Neural cell (in vitro differentiated cells): ENCODE results near the gene CHP1. TPM values are rescaled to one million over a fixed set of nuclear protein-coding genes. Genes with fewer than 3 reads are reported as not detected.
"Not testable (repeated sequence)": the region's sequence is repeated elsewhere in the genome, so short reads cannot be mapped to it uniquely, and the experiment has no call there.

Experiments
- H2AFZ ChIP-seq: fragments of 200-600, 300-800 bp; sonication (generic), shearing (Covaris generic); 2 replicates; pipeline ENCODE4 v1.6.0; 2014; ENCODE audit warnings: low read depth, mild to moderate bottlenecking, antibody characterized with exemption, low read length, moderate library complexity
- H3F3A ChIP-seq: fragments of 200-600 bp; shearing (Covaris generic); 2 replicates; pipeline ENCODE4 v1.6.1; 2016; ENCODE audit warnings: mild to moderate bottlenecking, moderate library complexity, mixed read lengths, antibody characterized with exemption, low read length; ENCODE audit not compliant: insufficient read depth, poor library complexity, severe bottlenecking
- H3K27ac ChIP-seq: fragments of 200-600, 300-800 bp; sonication (generic), shearing (Covaris generic); 2 replicates; pipeline ENCODE4 v1.5.1; 2014; ENCODE audit warnings: mild to moderate bottlenecking, low read length, moderate library complexity
- H3K27me3 ChIP-seq: fragments of 300-800, 200-600 bp; sonication (generic), shearing (Covaris generic); 2 replicates; pipeline ENCODE4 v1.6.0; 2014; ENCODE audit warnings: mild to moderate bottlenecking, low read depth, low read length, moderate library complexity; ENCODE audit not compliant: insufficient read depth
- H3K36me3 ChIP-seq: fragments of 300-800, 200-600 bp; sonication (generic), shearing (Covaris generic); 2 replicates; pipeline ENCODE4 v1.5.1; 2014; ENCODE audit warnings: mild to moderate bottlenecking, antibody characterized with exemption, low read length, moderate library complexity; ENCODE audit not compliant: insufficient read depth
- H3K4me2 ChIP-seq: fragments of 300-800, 200-600 bp; sonication (generic), shearing (Covaris generic); 2 replicates; pipeline ENCODE4 v1.6.0; 2014; ENCODE audit warnings: mild to moderate bottlenecking, low read length
- H3K4me3 ChIP-seq: fragments of 300-800, 200-600 bp; sonication (generic), shearing (Covaris generic); 2 replicates; pipeline ENCODE4 v1.5.1; 2014; ENCODE audit warnings: mild to moderate bottlenecking, low read length, moderate library complexity
- H3K79me2 ChIP-seq: fragments of 200-600 bp; shearing (Covaris generic); replicated peaks from 2 replicates; pipeline ENCODE4 v1.6.0; 2014; ENCODE audit warnings: mild to moderate bottlenecking, low read length, moderate library complexity; ENCODE audit not compliant: insufficient read depth
- H3K9ac ChIP-seq: fragments of 300-800, 200-600 bp; sonication (generic), shearing (Covaris generic); 2 replicates; pipeline ENCODE4 v1.6.1; 2016; ENCODE audit warnings: mild to moderate bottlenecking, low read length, mixed read lengths
- H3K9me2 ChIP-seq: fragments of 200-600 bp; shearing (Covaris generic); 2 replicates; pipeline ENCODE4 v1.6.1; 2016; ENCODE audit warnings: mild to moderate bottlenecking, low read length, mixed read lengths; ENCODE audit not compliant: insufficient read depth
- H3K9me3 ChIP-seq: fragments of 200-600, 300-800 bp; sonication (generic), shearing (Covaris generic); 2 replicates; pipeline ENCODE4 v1.6.1; 2016; ENCODE audit warnings: mild to moderate bottlenecking, mixed run types, low read length, moderate library complexity, mixed read lengths
- H4K20me1 ChIP-seq: fragments of 200-600 bp; shearing (Covaris generic); 2 replicates; pipeline ENCODE4 v1.6.1; 2016; ENCODE audit warnings: mild to moderate bottlenecking, mixed run types; ENCODE audit not compliant: insufficient read depth
- CTCF ChIP-seq: fragments of 450-650 bp; IDR thresholded peaks from 2 replicates; pipeline ENCODE4 v1.5.1; 2014; ENCODE audit warnings: antibody characterized with exemption, mild to moderate bottlenecking, moderate library complexity; ENCODE audit not compliant: poor library complexity, severe bottlenecking
- EP300 ChIP-seq: fragments of 450-650 bp; conservative IDR thresholded peaks from 2 replicates; pipeline ENCODE4 v1.6.1; 2014; ENCODE audit warnings: antibody characterized with exemption, mild to moderate bottlenecking, moderate library complexity; ENCODE audit not compliant: poor library complexity, severe bottlenecking
- EZH2 ChIP-seq: fragments of 200-600, 300-800 bp; shearing (Covaris generic), sonication (generic); IDR thresholded peaks from 2 replicates; pipeline ENCODE4 v1.6.1; 2014; ENCODE audit warnings: antibody characterized with exemption, low read length, borderline replicate concordance, mild to moderate bottlenecking; ENCODE audit not compliant: insufficient read depth, poor library complexity, severe bottlenecking
- MXI1 ChIP-seq: fragments of 450-650 bp; conservative IDR thresholded peaks from 2 replicates; pipeline ENCODE4 v1.6.1; 2014; ENCODE audit warnings: antibody characterized with exemption, mild to moderate bottlenecking; ENCODE audit not compliant: poor library complexity, severe bottlenecking
- POLR2AphosphoS5 ChIP-seq: IDR thresholded peaks from 2 replicates; pipeline ENCODE4 v1.6.1; 2012
- RAD21 ChIP-seq: fragments of 450-650 bp; conservative IDR thresholded peaks from 2 replicates; pipeline ENCODE4 v1.6.1; 2014; ENCODE audit warnings: antibody characterized with exemption, mild to moderate bottlenecking, moderate library complexity
- SMC3 ChIP-seq: fragments of 450-650 bp; conservative IDR thresholded peaks from 2 replicates; pipeline ENCODE4 v1.6.1; 2014; ENCODE audit warnings: antibody characterized with exemption, mild to moderate bottlenecking, moderate library complexity; ENCODE audit not compliant: poor library complexity
- TAF1 ChIP-seq: IDR thresholded peaks from 2 replicates; pipeline ENCODE4 v1.6.1; 2012; ENCODE audit warnings: low read depth
- polyA plus RNA-seq: library from polyadenylated mRNA; depleted of rRNA; stranded (reverse); fragments of >200 nt; gene quantifications from 2 replicates; pipeline ENCODE4 v1.2.3, GENCODE V29; 2014

CHP1 gene
- polyA plus RNA-seq, 1 donor from 2014 or later = 24.0 TPM

- TF ChIP-seq TAF1 = no peak
- no peak for TF ChIP-seq RAD21
- TF ChIP-seq EZH2 = no peak
- no peak for TF ChIP-seq CTCF
- TF ChIP-seq EP300 = no peak
- TF ChIP-seq SMC3 = no peak
- TF ChIP-seq MXI1 = no peak
- no peak for TF ChIP-seq POLR2AphosphoS5
- Histone ChIP-seq H3K79me2 (peaks cover 25% of the 10 kb centered on the region), H3K4me3 (no peak overlapping the region), H3K9me2 (no peaks in the 10 kb centered on the region), H3F3A (no peaks in the 10 kb centered on the region), H3K27me3 (no peaks in the 10 kb centered on the region), H3K36me3 (no peaks in the 10 kb centered on the region), H4K20me1 (no peaks in the 10 kb centered on the region), H3K4me2 (no peak overlapping the region), H3K9me3 (no peaks in the 10 kb centered on the region), H3K9ac (no peak overlapping the region), H2AFZ (no peak overlapping the region), H3K27ac (no peak overlapping the region)
Observed at GRCh38 chr15:41233367-41233771, 2.3 kb downstream of the CHP1 start.

GRCh38 chr15:41235228-41235627 lies 4.2 kb downstream of the CHP1 start:
- H4K20me1 ChIP-seq, H3K9me2 ChIP-seq: not testable (repeated sequence)

GRCh38 chr15:41235929-41236328 lies 4.9 kb downstream of the CHP1 start:
- no peaks in the 10 kb centered on the region for H4K20me1 ChIP-seq
- H3K4me2 ChIP-seq = no peak overlapping the region
- H3F3A ChIP-seq = no peaks in the 10 kb centered on the region
- no peak overlapping the region for H3K4me3 ChIP-seq
- TF ChIP-seq EP300 = no peak
- TF ChIP-seq TAF1 = no peak
- no peak for TF ChIP-seq SMC3
- peaks cover 25% of the 10 kb centered on the region for H3K79me2 ChIP-seq
- no peak overlapping the region for H3K9ac ChIP-seq
- H3K27me3 ChIP-seq = no peaks in the 10 kb centered on the region
- no peaks in the 10 kb centered on the region for H3K9me2 ChIP-seq
- no peaks in the 10 kb centered on the region for H3K9me3 ChIP-seq
- no peak overlapping the region for H3K27ac ChIP-seq
- no peak overlapping the region for H2AFZ ChIP-seq
- no peaks in the 10 kb centered on the region for H3K36me3 ChIP-seq

More at GRCh38 chr15:41235228-41235627, 4.2 kb downstream of the CHP1 start:
- not testable (repeated sequence) for H3F3A ChIP-seq, H3K9me3 ChIP-seq, H3K4me2 ChIP-seq, H3K27me3 ChIP-seq, H3K36me3 ChIP-seq, H2AFZ ChIP-seq, H3K27ac ChIP-seq, H3K4me3 ChIP-seq, H3K9ac ChIP-seq
- H3K79me2 ChIP-seq = peaks cover 25% of the 10 kb centered on the region

- H3K9me3 ChIP-seq = no peaks in the 10 kb centered on the region
- H3K79me2 ChIP-seq = peaks cover 11% of the 10 kb centered on the region
- H3K9ac ChIP-seq = no peak overlapping the region
- H3K9me2 ChIP-seq = no peaks in the 10 kb centered on the region
- H3K36me3 ChIP-seq = peaks cover 4% of the 10 kb centered on the region
- no peak overlapping the region for H3K4me2 ChIP-seq
- H3F3A ChIP-seq = no peaks in the 10 kb centered on the region
- no peaks in the 10 kb centered on the region for H3K27me3 ChIP-seq
- H3K4me3 ChIP-seq = no peak overlapping the region
- no peak overlapping the region for H2AFZ ChIP-seq
- H3K27ac ChIP-seq = no peak overlapping the region
- TF ChIP-seq TAF1 (no peak), EP300 (no peak), RAD21 (no peak), MXI1 (no peak)
- H4K20me1 ChIP-seq = no peaks in the 10 kb centered on the region
Observed at GRCh38 chr15:41238100-41238499, 7.0 kb downstream of the CHP1 start.
